GM12878 (cell line): ENCODE results near the gene GOSR2.

Source experiments
- BCL11A ChIP-seq: IDR thresholded peaks from 2 replicates; pipeline ENCODE4 v1.6.1; 2011; ENCODE audit warnings: low read depth, low read length
- CBX5 ChIP-seq: sonication (generic); IDR thresholded peaks from 2 replicates; pipeline ENCODE4 v1.6.1; 2016; ENCODE audit warnings: low read depth, moderate library complexity, mild to moderate bottlenecking, inconsistent platforms
- CTCF ChIP-seq, 3 experiments: IDR thresholded peaks in 2 of 3; conservative IDR thresholded peaks in 1 of 3; 2 replicates each; pipeline ENCODE4 v1.5.1; 2011; ENCODE audit warnings: low read depth in 3 of 3, low read length in 3 of 3, mild to moderate bottlenecking in 3 of 3, control low read depth in 2 of 3, moderate library complexity in 2 of 3, inconsistent platforms in 1 of 3, mixed read lengths in 1 of 3; ENCODE audit not compliant: control insufficient read depth in 2 of 3, insufficient read depth in 1 of 3; ENCODE audit errors: extremely low read depth in 1 of 3
- HCFC1 ChIP-seq: fragments of 150-350 bp; IDR thresholded peaks from 2 replicates; pipeline ENCODE4 v1.6.1; 2014; ENCODE audit warnings: low read length
- ZNF274 ChIP-seq: IDR thresholded peaks from one replicate; pipeline ENCODE4 v1.8.0; 2011; ENCODE audit not compliant: insufficient read length, insufficient read depth

GRCh38 chr17:46915596-46915995 lies 7.4 kb upstream of the GOSR2 start:
- TF ChIP-seq CTCF (IDR thresholded peaks at IDR 0.05 in 2 of 3, conservative IDR thresholded peaks at IDR 0.05 in 1 of 3; ENCODE audit: control insufficient read depth in 2 of 3, extremely low read depth in 1 of 3, insufficient read depth in 1 of 3, low read depth in 3 of 3, low read length in 3 of 3): no peak
- TF ChIP-seq CBX5: no peak
- no peak for TF ChIP-seq ZNF274
- no peak for TF ChIP-seq BCL11A
- TF ChIP-seq HCFC1: no peak
